K562 (cell line): ENCODE measurements around the gene USHBP1. TPM values are rescaled to one million over a fixed set of nuclear protein-coding genes. Genes with fewer than 3 reads are reported as not detected.

Source experiments
- ATF2 ChIP-seq: sonication (generic); formaldehyde crosslinking; IDR thresholded peaks from 2 replicates; pipeline ENCODE4 v1.8.1; 2022; ENCODE audit warnings: missing genetic modification reagents
- CEBPB ChIP-seq: fragments of 450-650 bp; IDR thresholded peaks from 2 replicates; pipeline ENCODE4 v1.6.1; 2016; ENCODE audit warnings: missing genetic modification characterization, missing compliant biosample characterization
- CREB3 ChIP-seq: fragments of 450-650 bp; conservative IDR thresholded peaks from 2 replicates; pipeline ENCODE4 v1.6.1; 2016; ENCODE audit warnings: missing genetic modification characterization, low read depth, mild to moderate bottlenecking, missing compliant biosample characterization, moderate library complexity
- CREB3L1 ChIP-seq: fragments of 450-650 bp; IDR thresholded peaks from 2 replicates; pipeline ENCODE4 v1.6.1; 2014; ENCODE audit warnings: low read depth, mild to moderate bottlenecking, moderate library complexity, borderline replicate concordance
- ELK1 ChIP-seq: sonication (generic); formaldehyde crosslinking; IDR thresholded peaks from 2 replicates; pipeline ENCODE4 v1.8.1; 2022; ENCODE audit warnings: missing genetic modification reagents
- EP400 ChIP-seq: fragments of 450-650 bp; IDR thresholded peaks from 2 replicates; pipeline ENCODE4 v1.6.1; 2017; ENCODE audit warnings: antibody characterized with exemption, mild to moderate bottlenecking, moderate library complexity
- HDAC2 ChIP-seq: fragments of 450-650 bp; IDR thresholded peaks from 2 replicates; pipeline ENCODE4 v1.6.1; 2016; ENCODE audit warnings: mild to moderate bottlenecking
- HIVEP1 ChIP-seq: fragments of 250-450 bp; sonication (Bioruptor Pico); IDR thresholded peaks from 2 replicates; pipeline ENCODE4 v1.4.0; 2020; ENCODE audit warnings: mild to moderate bottlenecking
- MAX ChIP-seq: sonication (generic); formaldehyde crosslinking; IDR thresholded peaks from 2 replicates; pipeline ENCODE4 v1.9.0; 2022; ENCODE audit warnings: mild to moderate bottlenecking, missing genetic modification reagents
- MCM3 ChIP-seq: fragments of 450-650 bp; IDR thresholded peaks from 2 replicates; pipeline ENCODE4 v1.6.1; 2016
- PATZ1 ChIP-seq: fragments of 250-450 bp; sonication (Bioruptor Pico); IDR thresholded peaks from 2 replicates; pipeline ENCODE4 v1.5.0; 2020; ENCODE audit warnings: mild to moderate bottlenecking, borderline replicate concordance
- POLR2A ChIP-seq: fragments of 450-650 bp; conservative IDR thresholded peaks from 2 replicates; pipeline ENCODE4 v1.6.1; 2016
- TBP ChIP-seq: optimal IDR thresholded peaks from 2 replicates; pipeline ENCODE3; 2011; ENCODE audit warnings: low read depth, low read length, improper control_type of control experiment
- TEAD1 ChIP-seq, 2 experiments: fragments of 450-650 bp in 1 of 2; sonication (generic) in 1 of 2; formaldehyde crosslinking; IDR thresholded peaks; 2 replicates each; pipeline versions ENCODE4 v1.4.0 to v1.8.0; 2020 to 2022; ENCODE audit warnings: mild to moderate bottlenecking in 2 of 2, missing genetic modification reagents in 1 of 2
- UBTF ChIP-seq, 2 experiments: IDR thresholded peaks; 2 replicates each; pipeline ENCODE4 v1.6.1; 2012; ENCODE audit warnings: improper control_type of control experiment in 2 of 2, low read depth in 2 of 2, low read length in 2 of 2, borderline replicate concordance in 1 of 2
- ZNF274 ChIP-seq: IDR thresholded peaks from 2 replicates; pipeline ENCODE4 v1.6.1; 2011; ENCODE audit warnings: low read depth, mild to moderate bottlenecking, low read length, moderate library complexity, borderline replicate concordance
- ZNF507 ChIP-seq: conservative IDR thresholded peaks from 2 replicates; pipeline ENCODE4 v1.6.1; 2017; ENCODE audit warnings: missing genetic modification characterization, missing compliant biosample characterization
- polyA plus RNA-seq, 8 experiments: library from polyadenylated mRNA; depleted of rRNA in 4 of 8; stranded (reverse) in 5 of 8; unstranded in 3 of 8; fragments of >200 nt; fragmentation: Nextera tagmentation in 2 of 8; fragmentation: Illumina TruSeq in 1 of 8; extraction: Ambion mirVana in 2 of 8; extraction: Trizol in 1 of 8; gene quantifications; 2 replicates each; pipeline versions ENCODE4 v1.2.1 to v1.2.3, GENCODE V29; 2011 to 2014; ENCODE audit warnings: inconsistent platforms in 1 of 8, missing spikeins in 1 of 8
- total RNA-seq, 7 experiments: library from RNA; depleted of rRNA in 6 of 7; stranded (reverse); fragments of >200 nt in 6 of 7; fragmentation: Illumina TruSeq in 2 of 7; extraction: Trizol in 2 of 7; gene quantifications; 2 replicates each; pipeline versions ENCODE4 v1.2.1 to v1.2.3, GENCODE V29; 2011 to 2021; ENCODE audit warnings: low replicate concordance in 1 of 7

The USHBP1 gene
- total and polyA plus RNA-seq, 9 of the 15 experiments (the other 6 are each of a cell fraction or from before 2014, with no cell fraction given), result 0.03 to 0.10 (median 0.05) TPM; not detected in 5

GRCh38 chr19:17215127-17215971 lies 49.2 kb downstream of the USHBP1 start, which contains the start of gene USE1 (continued):
- TF ChIP-seq CREB3 (tag), result 0 out of 2 replicates have a peak, but pooled peaks have one; percentile 32
- TF ChIP-seq HDAC2, result peak; percentile 65; the same call in 1 of the 2 replicates
- TF ChIP-seq CEBPB, result no peak
- peak; percentile 94 for TF ChIP-seq TBP
- no peak for TF ChIP-seq ELK1 (CRISPR knock-in tag)
- TF ChIP-seq TEAD1 (CRISPR knock-in tag; IDR thresholded peaks at IDR 0.05), result peak in 1 of 2 experiments; percentile 67; a peak in 3 of 4 replicates
- TF ChIP-seq HIVEP1, result no peak
- TF ChIP-seq ZNF274, result no peak
- peak; percentile 97 for TF ChIP-seq POLR2A
- peak; percentile 82 for TF ChIP-seq MAX (CRISPR knock-in tag)
- peak; percentile 100 for TF ChIP-seq EP400
- TF ChIP-seq MCM3, result no peak
- TF ChIP-seq ZNF507 (tag), result no peak
- TF ChIP-seq PATZ1 (CRISPR knock-in tag), result no peak
- TF ChIP-seq UBTF (IDR thresholded peaks at IDR 0.05; ENCODE audit: borderline replicate concordance in 1 of 2, low read depth in 2 of 2, low read length in 2 of 2), result 0 out of 4 replicates have a peak, but pooled peaks have one; percentile 10 to 76
- TF ChIP-seq CREB3L1, result peak; percentile 99
- TF ChIP-seq ATF2 (CRISPR knock-in tag), result no peak
